H9 (cell line): ENCODE data around the gene NEURL3. TPM values are rescaled to one million over a fixed set of nuclear protein-coding genes. Genes with fewer than 3 reads are reported as not detected.

Experiments
- DNase-seq: peaks from one replicate; pipeline ENCODE4 v3.0.0-alpha.2; 2017
- H2AFZ ChIP-seq: one replicate; pipeline ENCODE4 v1.6.1; 2013; ENCODE audit warnings: mild to moderate bottlenecking, low read length, control low read depth, moderate library complexity
- H2AK5ac ChIP-seq: 2 replicates; pipeline ENCODE4 v1.6.1; 2013; ENCODE audit warnings: low read length, control low read depth, mixed read lengths; ENCODE audit not compliant: insufficient read length
- H2BK120ac ChIP-seq: one replicate; pipeline ENCODE4 v1.6.1; 2013; ENCODE audit warnings: low read depth, mild to moderate bottlenecking, low read length, control low read depth, inconsistent platforms; ENCODE audit not compliant: poor library complexity, severe bottlenecking
- H2BK12ac ChIP-seq: 2 replicates; pipeline ENCODE4 v1.6.1; 2013; ENCODE audit warnings: low read length, control low read depth, mixed read lengths, low read depth; ENCODE audit not compliant: insufficient read length
- H2BK15ac ChIP-seq: 2 replicates; pipeline ENCODE4 v1.6.1; 2013; ENCODE audit warnings: low read depth, low read length, control low read depth
- H2BK20ac ChIP-seq: one replicate; pipeline ENCODE4 v1.6.1; 2013; ENCODE audit warnings: low read depth, mild to moderate bottlenecking, low read length, control low read depth, inconsistent platforms; ENCODE audit not compliant: poor library complexity, severe bottlenecking
- H2BK5ac ChIP-seq: 2 replicates; pipeline ENCODE4 v1.6.1; 2013; ENCODE audit warnings: low read length, control low read depth, mixed read lengths; ENCODE audit not compliant: insufficient read length
- H3K14ac ChIP-seq: 2 replicates; pipeline ENCODE4 v1.6.1; 2013; ENCODE audit warnings: low read length, control low read depth; ENCODE audit not compliant: insufficient read depth
- H3K18ac ChIP-seq: 2 replicates; pipeline ENCODE4 v1.6.1; 2013; ENCODE audit warnings: low read depth, mild to moderate bottlenecking, mixed read lengths, low read length, control low read depth; ENCODE audit not compliant: insufficient read length
- H3K23ac ChIP-seq: 2 replicates; pipeline ENCODE4 v1.6.1; 2013; ENCODE audit warnings: low read length, control low read depth, mixed read lengths, low read depth; ENCODE audit not compliant: insufficient read length
- H3K23me2 ChIP-seq: 2 replicates; pipeline ENCODE4 v1.6.1; 2013; ENCODE audit warnings: low read depth, mild to moderate bottlenecking, mixed read lengths, low read length, control low read depth; ENCODE audit not compliant: insufficient read length, poor library complexity, severe bottlenecking
- H3K27ac ChIP-seq: 2 replicates; pipeline ENCODE4 v1.5.1; 2013; ENCODE audit warnings: low read length, control low read depth, mixed read lengths, low read depth; ENCODE audit not compliant: insufficient read length
- H3K27me3 ChIP-seq: 2 replicates; pipeline ENCODE4 v1.6.1; 2013; ENCODE audit warnings: low read length, control low read depth, inconsistent platforms; ENCODE audit not compliant: insufficient read depth
- H3K4ac ChIP-seq: 2 replicates; pipeline ENCODE4 v1.6.1; 2013; ENCODE audit warnings: low read depth, mild to moderate bottlenecking, control low read depth, inconsistent platforms, low read length, moderate library complexity
- H3K4me1 ChIP-seq: 2 replicates; pipeline ENCODE4 v1.6.1; 2013; ENCODE audit warnings: low read length, control low read depth, inconsistent platforms; ENCODE audit not compliant: insufficient read depth
- H3K4me2 ChIP-seq: 2 replicates; pipeline ENCODE4 v1.6.1; 2013; ENCODE audit warnings: low read length, control low read depth, mixed read lengths; ENCODE audit not compliant: insufficient read length, insufficient read depth
- H3K56ac ChIP-seq: 2 replicates; pipeline ENCODE4 v1.6.1; 2013; ENCODE audit warnings: low read depth, mild to moderate bottlenecking, mixed read lengths, low read length, control low read depth; ENCODE audit not compliant: insufficient read length
- H3K79me1 ChIP-seq: 2 replicates; pipeline ENCODE4 v1.6.1; 2013; ENCODE audit warnings: low read depth, mild to moderate bottlenecking, moderate library complexity, low read length, control low read depth, inconsistent platforms; ENCODE audit not compliant: insufficient read depth, poor library complexity, severe bottlenecking
- H3K79me2 ChIP-seq: 2 replicates; pipeline ENCODE4 v1.6.1; 2013; ENCODE audit warnings: low read length, control low read depth, inconsistent platforms; ENCODE audit not compliant: insufficient read depth
- H3K9ac ChIP-seq: 2 replicates; pipeline ENCODE4 v1.6.1; 2013; ENCODE audit warnings: low read length, control low read depth, mixed read lengths; ENCODE audit not compliant: insufficient read length; ENCODE audit errors: extremely low read depth
- H3K9me3 ChIP-seq: one replicate; pipeline ENCODE4 v1.6.1; 2013; ENCODE audit warnings: low read depth, low read length, inconsistent platforms; ENCODE audit not compliant: control insufficient read depth
- H3T11ph ChIP-seq: one replicate; pipeline ENCODE4 v1.6.1; 2013; ENCODE audit warnings: mild to moderate bottlenecking, low read length, control low read depth, inconsistent platforms
- H4K20me1 ChIP-seq: one replicate; pipeline ENCODE4 v1.6.1; 2013; ENCODE audit not compliant: control insufficient read depth, insufficient read length, insufficient read depth
- H4K5ac ChIP-seq: 2 replicates; pipeline ENCODE4 v1.6.1; 2013; ENCODE audit warnings: low read depth, mild to moderate bottlenecking, mixed read lengths, low read length, control low read depth; ENCODE audit not compliant: insufficient read length
- H4K8ac ChIP-seq: replicated peaks from 2 replicates; pipeline ENCODE4 v1.6.1; 2013; ENCODE audit warnings: low read length, control low read depth, mixed read lengths, low read depth; ENCODE audit not compliant: insufficient read length
- H4K91ac ChIP-seq: 2 replicates; pipeline ENCODE4 v1.6.1; 2013; ENCODE audit warnings: low read depth, mild to moderate bottlenecking, moderate library complexity, mixed read lengths, low read length, control low read depth; ENCODE audit not compliant: insufficient read length
- H3K27ac Mint-ChIP-seq, 3 experiments: 2 replicates in 2 of 3; 3 replicates in 1 of 3; pipeline ENCODE4 v1.8.0; 2020 to 2021; ENCODE audit warnings: mixed read lengths in 3 of 3, mild to moderate bottlenecking in 1 of 3, moderate library complexity in 1 of 3
- H3K27me3 Mint-ChIP-seq: 2 replicates; pipeline ENCODE4 v1.8.0; 2021; ENCODE audit warnings: low read depth, mild to moderate bottlenecking, moderate library complexity, mixed read lengths
- H3K36me3 Mint-ChIP-seq, 3 experiments: 2 replicates in 2 of 3; 3 replicates in 1 of 3; pipeline ENCODE4 v1.8.0; 2020 to 2021; ENCODE audit warnings: low read depth in 3 of 3, mixed read lengths in 3 of 3; ENCODE audit not compliant: insufficient read depth in 1 of 3
- H3K4me1 Mint-ChIP-seq, 2 experiments: 2 replicates each; pipeline ENCODE4 v1.8.0; 2020; ENCODE audit warnings: mixed read lengths in 2 of 2
- H3K4me3 Mint-ChIP-seq, 2 experiments: 2 replicates in 1 of 2; 3 replicates in 1 of 2; pipeline ENCODE4 v1.8.0; 2020 to 2021; ENCODE audit warnings: mild to moderate bottlenecking in 2 of 2, mixed read lengths in 2 of 2, moderate library complexity in 1 of 2
- H3K9me3 Mint-ChIP-seq, 2 experiments: 2 replicates in 1 of 2; 3 replicates in 1 of 2; pipeline ENCODE4 v1.8.0; 2020; ENCODE audit warnings: mild to moderate bottlenecking in 2 of 2, mixed read lengths in 2 of 2, moderate library complexity in 1 of 2
- CTCF ChIP-seq: fragments of 200-600 bp; sonication (generic); conservative IDR thresholded peaks from 3 replicates; pipeline ENCODE4 v1.8.0; 2021; ENCODE audit warnings: antibody characterized with exemption, mild to moderate bottlenecking
- WGBS: extraction: QIAGEN DNeasy Blood & Tissue Kit; methylation state at CpG from one replicate; pipeline ENCODE4 v1.1.7; 2013; ENCODE audit warnings: missing lambda C conversion rate, low lambda C conversion rate, mixed read lengths; ENCODE audit not compliant: insufficient read length; ENCODE audit errors: extremely low coverage; 5-methylcytosine and 5-hydroxymethylcytosine counted together
- total RNA-seq: library from RNA; stranded (reverse); gene quantifications from 2 replicates; pipeline ENCODE4 v1.2.1, GENCODE V29; 2021

Gene NEURL3
- total RNA-seq, 1 experiment from 2014 or later: not detected

DNA sequence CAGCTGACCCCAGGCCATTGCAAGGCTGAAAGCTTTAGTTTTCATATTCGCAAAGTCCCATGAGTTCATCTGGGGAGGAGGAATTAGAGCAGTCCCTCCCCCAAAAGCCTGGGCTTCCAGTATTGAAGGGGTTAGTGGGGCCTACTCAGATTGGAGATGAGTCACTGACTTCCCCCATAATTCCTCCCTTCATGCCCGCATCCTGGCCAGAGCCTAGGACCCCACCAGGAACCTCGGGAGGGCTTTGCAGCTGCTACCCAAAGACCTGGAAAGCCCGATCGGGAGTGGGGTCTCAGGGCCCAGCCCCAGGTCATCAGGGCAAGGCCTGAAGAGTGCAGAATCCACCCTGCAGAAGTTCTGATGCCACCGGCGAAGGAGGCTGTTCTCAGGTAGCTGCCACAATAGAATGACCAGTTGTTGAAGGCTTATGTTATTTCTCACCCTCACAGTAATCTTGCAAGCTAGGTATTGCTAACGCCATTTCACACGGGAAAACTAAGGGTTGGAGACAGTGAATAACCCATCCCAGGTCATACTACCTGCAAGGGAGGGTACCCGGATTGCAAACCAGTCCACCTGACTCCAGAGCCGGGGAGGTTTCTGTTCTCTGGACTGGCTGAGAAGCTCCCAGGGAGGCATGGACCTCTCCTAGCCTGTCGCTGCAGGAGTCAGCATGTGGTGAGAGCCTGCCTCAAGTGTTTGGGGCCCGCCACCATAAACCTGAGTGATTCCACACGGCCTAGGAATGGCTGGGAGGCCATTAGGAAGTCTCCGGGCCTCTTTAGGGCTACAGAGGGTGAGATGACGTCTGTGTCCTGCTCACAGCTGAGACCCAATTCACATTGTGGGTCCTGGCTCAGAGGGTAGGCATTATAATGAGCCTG is 25.6 kb upstream of the NEURL3 start:
- H3K9me3 ChIP-seq: no peaks in the 10 kb centered on the region
- H3K4me2 ChIP-seq: no peak overlapping the region
- H3K14ac ChIP-seq: no peak overlapping the region
- no peak overlapping the region for H3K27ac ChIP-seq
- no peak overlapping the region for H3K4ac ChIP-seq
- no peak overlapping the region for H4K5ac ChIP-seq
- Mint-ChIP-seq H3K27me3 (peaks cover 60% of the 10 kb centered on the region), H3K4me3 (no peak overlapping the region), H3K27ac (no peak overlapping the region), H3K36me3 (no peaks in the 10 kb centered on the region), H3K4me1 (peaks cover 15 to 29% of the 10 kb centered on the region in 2 experiments), H3K9me3 (no peaks in the 10 kb centered on the region)
- no peak overlapping the region for H3K9ac ChIP-seq
- H3K27me3 ChIP-seq: no peaks in the 10 kb centered on the region
- H2BK120ac ChIP-seq: no peak overlapping the region
- H4K91ac ChIP-seq: no peak overlapping the region
- TF ChIP-seq CTCF: no peak
- no peak overlapping the region for H3T11ph ChIP-seq
- no peak overlapping the region for H2BK15ac ChIP-seq
- no peak overlapping the region for H3K23ac ChIP-seq
- no peak overlapping the region for H3K56ac ChIP-seq
- H3K79me1 ChIP-seq: no peaks in the 10 kb centered on the region
- H2BK20ac ChIP-seq: no peak overlapping the region
- H2AK5ac ChIP-seq: no peak overlapping the region
- no peak overlapping the region for H2BK5ac ChIP-seq
- no peak overlapping the region for H3K18ac ChIP-seq
- no peak for DNase-seq
- H4K8ac ChIP-seq: no peak overlapping the region
- H4K20me1 ChIP-seq: no peaks in the 10 kb centered on the region
- H3K79me2 ChIP-seq: no peaks in the 10 kb centered on the region
- no CpG with 5 or more reads among the region's 16 CpGs for whole genome bisulfite sequencing
- peaks cover 2% of the 10 kb centered on the region for H3K23me2 ChIP-seq
- H2BK12ac ChIP-seq: no peak overlapping the region
- H3K4me1 ChIP-seq: peaks cover 3% of the 10 kb centered on the region; the same call in 1 of the 2 replicates
- H2AFZ ChIP-seq: no peak overlapping the region
